Caco-2 (cell line): ENCODE measurements around the gene RIMKLB. TPM values are rescaled to one million over a fixed set of nuclear protein-coding genes. Genes with fewer than 3 reads are reported as not detected.
"Not testable (repeated sequence)": the region's sequence is repeated elsewhere in the genome, so short reads cannot be mapped to it uniquely, and the experiment has no call there.

Experiments
- BruUV-seq: library from RNA; stranded (reverse); fragments of 400-500 nt; replicated peaks from 2 replicates; lab custom pipeline; 2021; lab: Mats Ljungman, UMichigan
- CTCF ChIA-PET: fragments of 300-600 bp; sonication (Branson Sonifier 250); formaldehyde crosslinking; loops from one replicate; lab custom pipeline; 2022; ENCODE audit warnings: antibody characterized with exemption; lab: Charles Lee
- POLR2A ChIA-PET: fragments of 300-600 bp; sonication (Branson Sonifier 250); formaldehyde crosslinking; loops from one replicate; lab custom pipeline; 2022; ENCODE audit warnings: antibody characterized with exemption; lab: Charles Lee
- DNase-seq, 2 experiments: peaks; one replicate each; pipeline versions ENCODE4 v3.0.0 to v3.0.0-alpha.2; 2020 to 2022
- H3K27me3 ChIP-seq: replicated peaks from 2 replicates; pipeline ENCODE4 v1.6.0; 2011; ENCODE audit warnings: low read length; ENCODE audit not compliant: control insufficient read depth, insufficient read depth
- H3K36me3 ChIP-seq: 2 replicates; pipeline ENCODE4 v1.5.1; 2011; ENCODE audit warnings: low read length; ENCODE audit not compliant: control insufficient read depth, insufficient read depth
- H3K4me1 ChIP-seq: fragments of 250-450 bp; sonication (Bioruptor Pico); 2 replicates; pipeline ENCODE4 v1.5.1; 2020; ENCODE audit warnings: mild to moderate bottlenecking
- H3K4me3 ChIP-seq: 2 replicates; pipeline ENCODE4 v1.5.1; 2011; ENCODE audit warnings: low read depth, mild to moderate bottlenecking, control low read depth, low read length
- H3K9me3 ChIP-seq: fragments of 250-450 bp; sonication (Bioruptor Pico); 2 replicates; pipeline ENCODE4 v1.5.1; 2020; ENCODE audit warnings: mild to moderate bottlenecking, moderate library complexity
- H3K27ac Mint-ChIP-seq: one replicate; pipeline ENCODE4 v1.8.0; 2022; ENCODE audit warnings: mixed read lengths; ENCODE audit not compliant: unreplicated experiment
- H3K27me3 Mint-ChIP-seq: one replicate; pipeline ENCODE4 v1.8.0; 2022; ENCODE audit warnings: mixed read lengths; ENCODE audit not compliant: insufficient read depth, unreplicated experiment
- H3K36me3 Mint-ChIP-seq: one replicate; pipeline ENCODE4 v1.8.0; 2022; ENCODE audit warnings: mild to moderate bottlenecking, mixed read lengths; ENCODE audit not compliant: insufficient read depth, unreplicated experiment
- H3K4me1 Mint-ChIP-seq: one replicate; pipeline ENCODE4 v1.8.0; 2022; ENCODE audit warnings: low read depth, mixed read lengths; ENCODE audit not compliant: unreplicated experiment
- H3K4me3 Mint-ChIP-seq: one replicate; pipeline ENCODE4 v1.8.0; 2022; ENCODE audit warnings: mild to moderate bottlenecking, moderate library complexity, mixed read lengths; ENCODE audit not compliant: unreplicated experiment
- H3K9me3 Mint-ChIP-seq: one replicate; pipeline ENCODE4 v1.8.0; 2022; ENCODE audit warnings: mixed read lengths; ENCODE audit not compliant: unreplicated experiment
- intact Hi-C: fragments of 100-400 bp; cut with micrococcal nuclease; formaldehyde crosslinking; loops from one replicate; pipeline ENCODE4 v1.10.0; 2022; ENCODE audit not compliant: unreplicated experiment
- total RNA-seq: library from RNA; stranded (reverse); gene quantifications from 2 replicates; pipeline ENCODE4 v1.2.3, GENCODE V29; 2022

RIMKLB gene
- total RNA-seq, 1 experiment from 2014 or later = 3.3 TPM

GRCh38 chr12:8788706-8789105 lies 90.9 kb downstream of the RIMKLB start:
- H3K9me3 ChIP-seq, H3K27me3 ChIP-seq, H3K4me3 ChIP-seq, DNase-seq, H3K36me3 Mint-ChIP-seq, CTCF ChIA-PET, POLR2A ChIA-PET, H3K4me1 Mint-ChIP-seq, H3K36me3 ChIP-seq, intact Hi-C loops, H3K4me1 ChIP-seq, H3K27ac Mint-ChIP-seq, H3K4me3 Mint-ChIP-seq, H3K27me3 Mint-ChIP-seq, H3K9me3 Mint-ChIP-seq, BruUV-seq: not testable (repeated sequence)

GRCh38 chr12:8789341-8790013 lies 91.7 kb downstream of the RIMKLB start:
- BruUV-seq, H3K27me3 ChIP-seq, H3K27me3 Mint-ChIP-seq, intact Hi-C loops, H3K36me3 Mint-ChIP-seq, H3K4me3 ChIP-seq, H3K9me3 ChIP-seq, H3K4me1 Mint-ChIP-seq, H3K36me3 ChIP-seq, CTCF ChIA-PET, POLR2A ChIA-PET, H3K4me3 Mint-ChIP-seq, DNase-seq, H3K27ac Mint-ChIP-seq, H3K4me1 ChIP-seq: not testable (repeated sequence)
- H3K9me3 Mint-ChIP-seq = peaks cover 11% of the 10 kb centered on the region

DNA sequence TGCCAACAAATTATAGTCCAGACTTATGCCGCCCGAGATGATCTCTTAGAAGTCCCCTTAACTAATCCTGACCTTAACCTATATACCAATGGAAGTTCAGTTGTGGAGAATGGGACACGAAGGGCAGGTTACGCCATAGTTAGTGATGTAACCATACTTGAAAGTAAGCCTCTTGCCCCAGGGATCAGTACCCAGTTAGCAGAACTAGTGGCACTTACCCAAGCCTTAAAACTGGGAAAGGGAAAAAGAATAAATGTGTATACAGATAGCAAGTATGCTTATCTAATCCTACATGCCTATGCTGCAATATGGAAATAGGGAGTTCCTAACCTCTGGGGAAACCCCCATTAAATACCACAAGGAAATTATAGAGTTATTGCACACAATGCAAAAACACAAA lies 95.4 kb downstream of the RIMKLB start:
- H3K27me3 ChIP-seq, H3K27me3 Mint-ChIP-seq, H3K4me3 ChIP-seq, intact Hi-C loops, DNase-seq, POLR2A ChIA-PET, H3K9me3 ChIP-seq, H3K4me1 Mint-ChIP-seq, H3K4me1 ChIP-seq, H3K36me3 Mint-ChIP-seq, H3K4me3 Mint-ChIP-seq, BruUV-seq, H3K36me3 ChIP-seq, CTCF ChIA-PET, H3K27ac Mint-ChIP-seq: not testable (repeated sequence)
- peaks cover 17% of the 10 kb centered on the region for H3K9me3 Mint-ChIP-seq

- H3K9me3 ChIP-seq, H3K36me3 ChIP-seq, POLR2A ChIA-PET, H3K4me3 ChIP-seq, DNase-seq, BruUV-seq, H3K27ac Mint-ChIP-seq, H3K4me1 Mint-ChIP-seq, H3K4me1 ChIP-seq, intact Hi-C loops, H3K36me3 Mint-ChIP-seq, H3K27me3 Mint-ChIP-seq, H3K27me3 ChIP-seq, H3K4me3 Mint-ChIP-seq, CTCF ChIA-PET: not testable (repeated sequence)
- peaks cover 26% of the 10 kb centered on the region for H3K9me3 Mint-ChIP-seq
Measured at GRCh38 chr12:8794611-8795010, 96.8 kb downstream of the RIMKLB start.
